H1 (cell line): ENCODE measurements around the gene HAUS2. TPM values are rescaled to one million over a fixed set of nuclear protein-coding genes. Genes with fewer than 3 reads are reported as not detected.

Experiments
- CTCF ChIA-PET: fragments of 300-600 bp; sonication (Branson Sonifier 250); formaldehyde crosslinking; loops from one replicate; lab custom pipeline; 2021; ENCODE audit not compliant: partially characterized antibody; lab: Charles Lee
- POLR2A ChIA-PET: fragments of 300-600 bp; sonication (Branson Sonifier 250); formaldehyde crosslinking; loops from one replicate; lab custom pipeline; 2021; ENCODE audit warnings: inconsistent platforms; ENCODE audit not compliant: partially characterized antibody; lab: Charles Lee
- DNase-seq, 2 experiments: peaks; one replicate each; pipeline versions ENCODE4 v3.0.0 to v3.0.0-alpha.2; 2010 to 2022; ENCODE audit warnings: low spot score in 2 of 2, low read depth in 1 of 2, mixed read lengths in 1 of 2
- FAIRE-seq: peaks from 2 replicates; lab custom pipeline; 2011; peaks lifted over from hg19 to GRCh38; lab: Jason Lieb, UNC
- H2AFZ ChIP-seq: 2 replicates; pipeline ENCODE4 v1.8.1; 2012; ENCODE audit warnings: low read length, inconsistent platforms
- H2AK5ac ChIP-seq: 2 replicates; pipeline ENCODE4 v1.6.1; 2013; ENCODE audit warnings: low read depth, low read length
- H2BK120ac ChIP-seq: replicated peaks from 2 replicates; pipeline ENCODE3; 2013; ENCODE audit warnings: low read depth, low read length, inconsistent platforms
- H2BK12ac ChIP-seq: 2 replicates; pipeline ENCODE4 v1.6.1; 2013; ENCODE audit warnings: low read depth, low read length
- H2BK15ac ChIP-seq: 2 replicates; pipeline ENCODE4 v1.6.1; 2013; ENCODE audit warnings: low read length
- H2BK20ac ChIP-seq: 2 replicates; pipeline ENCODE4 v1.6.1; 2013; ENCODE audit warnings: low read length
- H2BK5ac ChIP-seq: 2 replicates; pipeline ENCODE4 v1.6.1; 2013; ENCODE audit warnings: low read depth, low read length
- H3K14ac ChIP-seq: 2 replicates; pipeline ENCODE4 v1.6.1; 2013; ENCODE audit warnings: inconsistent platforms; ENCODE audit not compliant: insufficient read length
- H3K18ac ChIP-seq: 2 replicates; pipeline ENCODE4 v1.6.1; 2013; ENCODE audit warnings: low read length; ENCODE audit errors: extremely low read depth
- H3K23ac ChIP-seq: 2 replicates; pipeline ENCODE4 v1.6.1; 2013; ENCODE audit warnings: inconsistent platforms; ENCODE audit not compliant: insufficient read length
- H3K23me2 ChIP-seq: 2 replicates; pipeline ENCODE4 v1.6.1; 2013; ENCODE audit warnings: low read depth, low read length
- H3K27ac ChIP-seq: 2 replicates; pipeline ENCODE4 v1.6.1; 2011; ENCODE audit warnings: low read depth, low read length, inconsistent platforms
- H3K27me3 ChIP-seq, 4 experiments: replicated peaks in 1 of 4; 1 replicate in 1 of 4; 2 replicates in 3 of 4; pipeline versions ENCODE4 v1.6.1 to v1.8.1; 2011 to 2013; ENCODE audit warnings: low read length in 3 of 4, mild to moderate bottlenecking in 3 of 4, inconsistent platforms in 2 of 4, mixed read lengths in 2 of 4, moderate library complexity in 1 of 4; ENCODE audit not compliant: control insufficient read depth in 3 of 4, insufficient read depth in 3 of 4; ENCODE audit errors: extremely low read depth in 1 of 4
- H3K36me3 ChIP-seq, 4 experiments: 2 replicates each; pipeline versions ENCODE4 v1.6.1 to v1.8.1; 2011 to 2013; ENCODE audit warnings: mild to moderate bottlenecking in 4 of 4, low read length in 3 of 4, moderate library complexity in 2 of 4, control low read depth in 1 of 4, inconsistent platforms in 1 of 4; ENCODE audit not compliant: insufficient read depth in 4 of 4, control insufficient read depth in 2 of 4
- H3K4ac ChIP-seq: replicated peaks from 2 replicates; pipeline ENCODE3; 2013; ENCODE audit warnings: low read length, low read depth, mixed read lengths, inconsistent platforms; ENCODE audit not compliant: insufficient read length
- H3K4me1 ChIP-seq, 4 experiments: replicated peaks in 1 of 4; 1 replicate in 1 of 4; 2 replicates in 3 of 4; pipeline versions ENCODE4 v1.6.1 to v1.8.1; 2011 to 2013; ENCODE audit warnings: low read length in 3 of 4, inconsistent platforms in 2 of 4, mixed read lengths in 1 of 4; ENCODE audit not compliant: insufficient read depth in 4 of 4, control insufficient read depth in 3 of 4
- H3K4me2 ChIP-seq, 2 experiments: 2 replicates each; pipeline versions ENCODE4 v1.6.1 to v1.8.1; 2011 to 2013; ENCODE audit warnings: low read depth in 2 of 2, low read length in 2 of 2, control low read depth in 1 of 2, inconsistent platforms in 1 of 2, mild to moderate bottlenecking in 1 of 2; ENCODE audit not compliant: insufficient read depth in 1 of 2
- H3K4me3 ChIP-seq, 4 experiments: fragments of 200-600, 300-600 bp in 1 of 4; sonication (generic), shearing (Covaris generic), sonication (Bioruptor Twin) in 1 of 4; 2 replicates each; pipeline versions ENCODE4 v1.5.1 to v1.8.1; 2011 to 2016; ENCODE audit warnings: low read length in 4 of 4, low read depth in 3 of 4, control low read depth in 2 of 4, inconsistent platforms in 2 of 4, mild to moderate bottlenecking in 2 of 4, mixed read lengths in 1 of 4, moderate library complexity in 1 of 4; ENCODE audit not compliant: insufficient read depth in 2 of 4; ENCODE audit errors: extremely low read depth in 1 of 4
- H3K56ac ChIP-seq: replicated peaks from 2 replicates; pipeline ENCODE3; 2013; ENCODE audit warnings: low read depth, mild to moderate bottlenecking, mixed read lengths, low read length, inconsistent platforms; ENCODE audit not compliant: insufficient read length
- H3K79me1 ChIP-seq: 2 replicates; pipeline ENCODE4 v1.6.1; 2013; ENCODE audit warnings: low read depth, low read length, control low read depth
- H3K79me2 ChIP-seq, 2 experiments: 2 replicates each; pipeline versions ENCODE4 v1.6.1 to v1.8.1; 2012 to 2013; ENCODE audit warnings: low read length in 2 of 2, mild to moderate bottlenecking in 2 of 2, inconsistent platforms in 1 of 2; ENCODE audit not compliant: insufficient read depth in 2 of 2, control insufficient read depth in 1 of 2
- H3K9ac ChIP-seq, 4 experiments: replicated peaks in 1 of 4; 1 replicate in 1 of 4; 2 replicates in 3 of 4; pipeline versions ENCODE4 v1.6.1 to v1.8.1; 2011 to 2013; ENCODE audit warnings: low read depth in 3 of 4, low read length in 3 of 4, control low read depth in 2 of 4, mild to moderate bottlenecking in 2 of 4, moderate library complexity in 2 of 4, inconsistent platforms in 1 of 4; ENCODE audit errors: extremely low read depth in 1 of 4
- H3K9me3 ChIP-seq, 2 experiments: 2 replicates each; pipeline versions ENCODE4 v1.6.1 to v1.8.1; 2012 to 2013; ENCODE audit warnings: mild to moderate bottlenecking in 2 of 2, moderate library complexity in 2 of 2, control low read depth in 1 of 2, inconsistent platforms in 1 of 2, low read depth in 1 of 2, low read length in 1 of 2, mixed read lengths in 1 of 2; ENCODE audit not compliant: insufficient read depth in 2 of 2
- H4K20me1 ChIP-seq, 2 experiments: replicated peaks in 1 of 2; 2 replicates each; pipeline versions ENCODE3 to v1.8.1; 2011 to 2013; ENCODE audit warnings: inconsistent platforms in 2 of 2, low read length in 2 of 2, mild to moderate bottlenecking in 1 of 2; ENCODE audit not compliant: insufficient read depth in 2 of 2, control insufficient read depth in 1 of 2
- H4K5ac ChIP-seq: 2 replicates; pipeline ENCODE4 v1.6.1; 2013; ENCODE audit warnings: low read length, low read depth, mixed read lengths, inconsistent platforms; ENCODE audit not compliant: insufficient read length
- H4K8ac ChIP-seq: 2 replicates; pipeline ENCODE4 v1.8.0; 2013; ENCODE audit warnings: mild to moderate bottlenecking, moderate library complexity, low read length, inconsistent platforms; ENCODE audit not compliant: insufficient read depth; ENCODE audit errors: extremely low read depth
- H4K91ac ChIP-seq: replicated peaks from 2 replicates; pipeline ENCODE3; 2013; ENCODE audit warnings: low read length, mixed read lengths, inconsistent platforms; ENCODE audit not compliant: insufficient read length
- EP300 ChIP-seq, 2 experiments: IDR thresholded peaks; 1 replicate in 1 of 2; 2 replicates in 1 of 2; pipeline ENCODE4 v1.6.1; 2011 to 2012; ENCODE audit warnings: low read depth in 2 of 2, low read length in 2 of 2, mild to moderate bottlenecking in 2 of 2, borderline replicate concordance in 1 of 2, inconsistent platforms in 1 of 2, moderate library complexity in 1 of 2
- EZH2 ChIP-seq: fragments of 200-600 bp; sonication (generic); IDR thresholded peaks from 2 replicates; pipeline ENCODE4 v1.7.1; 2012; ENCODE audit warnings: low read depth, mild to moderate bottlenecking, moderate library complexity, low read length, inconsistent platforms; ENCODE audit not compliant: severe bottlenecking
- JUN ChIP-seq: IDR thresholded peaks from 2 replicates; pipeline ENCODE4 v1.6.1; 2011; ENCODE audit warnings: low read depth, mild to moderate bottlenecking, improper control_type of control experiment, low read length
- NANOG ChIP-seq: IDR thresholded peaks from 2 replicates; pipeline ENCODE4 v1.6.1; 2011; ENCODE audit warnings: low read length, low read depth, mild to moderate bottlenecking, inconsistent platforms; ENCODE audit not compliant: insufficient read depth, poor library complexity, severe bottlenecking
- RBBP5 ChIP-seq: IDR thresholded peaks from 2 replicates; pipeline ENCODE4 v1.7.1; 2012; ENCODE audit warnings: low read depth, mild to moderate bottlenecking, inconsistent platforms, low read length, moderate library complexity, borderline replicate concordance
- RFX5 ChIP-seq: IDR thresholded peaks from 2 replicates; pipeline ENCODE4 v1.6.1; 2011; ENCODE audit warnings: low read depth, low read length, improper control_type of control experiment, borderline replicate concordance
- SIRT6 ChIP-seq: IDR thresholded peaks from one replicate; pipeline ENCODE4 v1.7.1; 2012; ENCODE audit warnings: low read length, inconsistent platforms
- SIX5 ChIP-seq: IDR thresholded peaks from 2 replicates; pipeline ENCODE4 v1.6.1; 2011; ENCODE audit warnings: mild to moderate bottlenecking, low read depth, low read length
- TEAD4 ChIP-seq: IDR thresholded peaks from 2 replicates; pipeline ENCODE4 v1.6.1; 2012; ENCODE audit warnings: low read depth, low read length, inconsistent platforms, mixed read lengths
- YY1 ChIP-seq: IDR thresholded peaks from 2 replicates; pipeline ENCODE4 v1.6.1; 2011; ENCODE audit warnings: low read depth, mild to moderate bottlenecking, low read length
- WGBS, 2 experiments: shearing (Covaris generic) in 1 of 2; methylation state at CpG; one replicate each; pipeline versions ENCODE4 v1.1.6 to v1.1.7; 2013 to 2015; ENCODE audit warnings: low lambda C conversion rate in 2 of 2, mixed read lengths in 2 of 2, inconsistent platforms in 1 of 2, low coverage in 1 of 2, missing lambda C conversion rate in 1 of 2; ENCODE audit not compliant: insufficient replicate concordance in 2 of 2, insufficient coverage in 1 of 2, insufficient read length in 1 of 2; ENCODE audit errors: extremely low coverage in 1 of 2, missing lambda C conversion rate in 1 of 2; 5-methylcytosine and 5-hydroxymethylcytosine counted together
- polyA plus RNA-seq, 7 experiments: library from polyadenylated mRNA; depleted of rRNA in 3 of 7; stranded (reverse) in 5 of 7; unstranded in 2 of 7; fragments of >200 nt in 5 of 7; fragments of 200-250 nt in 2 of 7; gene quantifications; 1 replicate in 5 of 7; 2 replicates in 1 of 7; 4 replicates in 1 of 7; pipeline versions ENCODE4 v1.2.1 to v1.2.3, GENCODE V29; 2011 to 2013; ENCODE audit warnings: missing spikeins in 2 of 7, mixed read lengths in 2 of 7
- total RNA-seq: library from RNA; stranded (reverse); fragmentation: NEBNext Ultra II Directional; extraction: Animal tissue kit (Norgen Biotek cat#: 25700); gene quantifications from 2 replicates; pipeline ENCODE4 v1.2.1, GENCODE V29; 2021
- TF ChIP-seq, protein P1 (sequence below): IDR thresholded peaks from 2 replicates; pipeline ENCODE4 v1.6.1; 2012; ENCODE audit warnings: inconsistent platforms

Gene HAUS2
- total and polyA plus RNA-seq, 2 of the 8 experiments (the other 6 are each of a cell fraction or from before 2014, with no cell fraction given), result 12.1 to 33.5 TPM

DNA sequence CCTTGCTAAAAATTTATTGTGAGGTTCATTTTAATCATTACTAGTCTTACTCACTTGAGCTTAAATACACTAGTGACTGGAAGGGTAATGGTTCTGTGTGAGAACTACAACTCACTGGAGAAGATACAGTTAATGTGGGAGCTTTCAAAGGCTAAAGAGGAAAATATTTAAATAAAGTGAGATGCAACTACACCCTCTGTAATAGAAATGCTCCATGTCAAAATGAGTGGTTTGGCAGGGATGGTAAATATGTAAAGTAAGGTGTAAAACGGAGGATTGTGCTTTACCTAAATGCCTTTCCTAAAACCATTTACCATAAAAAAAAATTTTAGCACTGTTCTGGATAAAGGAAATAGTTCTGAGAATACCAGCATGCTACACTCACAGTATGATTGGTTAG is 15.4 kb upstream of the HAUS2 start:
- H4K5ac ChIP-seq, result no peak overlapping the region
- no peak for TF ChIP-seq JUN
- TF ChIP-seq, protein P1, sequence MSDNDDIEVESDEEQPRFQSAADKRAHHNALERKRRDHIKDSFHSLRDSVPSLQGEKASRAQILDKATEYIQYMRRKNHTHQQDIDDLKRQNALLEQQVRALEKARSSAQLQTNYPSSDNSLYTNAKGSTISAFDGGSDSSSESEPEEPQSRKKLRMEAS, result no peak
- no peak for TF ChIP-seq SIRT6
- TF ChIP-seq SIX5, result no peak
- no peak for TF ChIP-seq RBBP5
- TF ChIP-seq NANOG, result no peak
- no peak for TF ChIP-seq EP300 (IDR thresholded peaks at IDR 0.05; ENCODE audit: borderline replicate concordance in 1 of 2, low read depth in 2 of 2, low read length in 2 of 2)
- no peak for TF ChIP-seq RFX5
- no peak for TF ChIP-seq TEAD4
- TF ChIP-seq EZH2, result no peak
- no peak for TF ChIP-seq YY1
- no peaks in the 10 kb centered on the region for H3K4me1 ChIP-seq
- WGBS, 2 experiments, result 74% methylated on average over 1 of the region's 1 CpG; no CpG with 5 or more reads in 1 of the 2 experiments
- no peak overlapping the region for H3K14ac ChIP-seq
- H3K18ac ChIP-seq, result no peak overlapping the region
- H2BK5ac ChIP-seq, result no peak overlapping the region
- no peak overlapping the region for H2BK12ac ChIP-seq
- H3K9ac ChIP-seq, result no peak overlapping the region
- H4K8ac ChIP-seq, result no peak overlapping the region
- H3K23ac ChIP-seq, result no peak overlapping the region
- no peaks in the 10 kb centered on the region for H3K9me3 ChIP-seq
- no peak overlapping the region for H3K4ac ChIP-seq
- H3K27ac ChIP-seq, result no peak overlapping the region
- H3K27me3 ChIP-seq, result no peaks in the 10 kb centered on the region
- H3K23me2 ChIP-seq, result no peaks in the 10 kb centered on the region
- FAIRE-seq, result no peak
- H2BK120ac ChIP-seq, result no peak overlapping the region
- H3K4me2 ChIP-seq, result no peak overlapping the region
- no peak overlapping the region for H2AFZ ChIP-seq
- H4K20me1 ChIP-seq, result no peaks in the 10 kb centered on the region
- no peak overlapping the region for H2BK15ac ChIP-seq
- peaks cover 4 to 41% (median 14%) of the 10 kb centered on the region in 4 experiments; a peak in 6 of 8 replicates for H3K36me3 ChIP-seq
- no peak overlapping the region for H2BK20ac ChIP-seq
- no peak overlapping the region for H2AK5ac ChIP-seq
- no peak overlapping the region for H4K91ac ChIP-seq
- H3K79me2 ChIP-seq, result no peaks in the 10 kb centered on the region
- ChIA-PET POLR2A (interaction anchor here (0.9 to 2.4 kb wide), 2 partner anchors 11 to 15 kb away, joined by 3 to 11 read pairs; partner anchors contain the start of genes HAUS2 and LRRC57), CTCF (interaction anchor here (0.6 kb wide), 1 partner anchor 78 kb away, joined by 3 read pairs; no protein-coding TSS in a partner anchor)
- DNase-seq, result no peak
- no peaks in the 10 kb centered on the region for H3K79me1 ChIP-seq
- no peak overlapping the region for H3K56ac ChIP-seq
- no peak overlapping the region for H3K4me3 ChIP-seq
